PC-9 (cell line): Measurements from ENCODE around the gene BRPF1. TPM values are rescaled to one million over a fixed set of nuclear protein-coding genes. Genes with fewer than 3 reads are reported as not detected.

Experiments
- BruUV-seq: library from RNA; stranded (reverse); fragments of 400-500 nt; replicated peaks from 2 replicates; lab custom pipeline; 2021; lab: Mats Ljungman, UMichigan
- CTCF ChIA-PET: fragments of 300-600 bp; sonication (Branson Sonifier 250); formaldehyde crosslinking; loops from one replicate; lab custom pipeline; 2022; ENCODE audit warnings: antibody characterized with exemption; lab: Charles Lee
- POLR2A ChIA-PET: fragments of 300-600 bp; sonication (Branson Sonifier 250); formaldehyde crosslinking; loops from one replicate; lab custom pipeline; 2022; ENCODE audit warnings: antibody characterized with exemption; ENCODE audit not compliant: unreplicated experiment; lab: Charles Lee
- DNase-seq, 2 experiments: peaks; one replicate each; pipeline versions ENCODE4 v3.0.0 to v3.0.0-alpha.2; 2015 to 2022; ENCODE audit warnings: mixed read lengths in 1 of 2
- H2AFZ ChIP-seq: fragments of 200-600 bp; sonication (generic); 2 replicates; pipeline ENCODE4 v1.8.1; 2017; ENCODE audit warnings: antibody characterized with exemption
- H3F3A ChIP-seq: fragments of 200-600 bp; sonication (generic); 2 replicates; pipeline ENCODE4 v1.8.1; 2017; ENCODE audit warnings: antibody characterized with exemption, mild to moderate bottlenecking, low read depth; ENCODE audit not compliant: insufficient read depth
- H3K27ac ChIP-seq: fragments of 200-600 bp; sonication (generic); 2 replicates; pipeline ENCODE4 v1.6.1; 2016; ENCODE audit warnings: mixed run types
- H3K27me3 ChIP-seq: fragments of 200-600 bp; sonication (generic); 2 replicates; pipeline ENCODE4 v1.6.1; 2016; ENCODE audit warnings: low read depth, mixed run types; ENCODE audit not compliant: insufficient read depth
- H3K36me3 ChIP-seq: fragments of 200-600 bp; sonication (generic); 2 replicates; pipeline ENCODE4 v1.6.1; 2016; ENCODE audit warnings: low read depth, mixed run types
- H3K4me1 ChIP-seq: fragments of 200-600 bp; sonication (generic); replicated peaks from 2 replicates; pipeline ENCODE4 v1.6.1; 2016; ENCODE audit warnings: mixed run types; ENCODE audit not compliant: insufficient read depth
- H3K4me2 ChIP-seq: fragments of 200-600 bp; sonication (generic); 2 replicates; pipeline ENCODE4 v1.6.1; 2017; ENCODE audit warnings: mixed run types
- H3K4me3 ChIP-seq: fragments of 200-600 bp; sonication (generic); 2 replicates; pipeline ENCODE4 v1.6.1; 2016; ENCODE audit warnings: mixed run types
- H3K79me2 ChIP-seq: fragments of 200-600 bp; sonication (generic); 2 replicates; pipeline ENCODE4 v1.6.1; 2017; ENCODE audit warnings: low read depth, mixed run types
- H3K9me2 ChIP-seq: fragments of 200-600 bp; sonication (generic); 2 replicates; pipeline ENCODE4 v1.8.1; 2017; ENCODE audit warnings: mild to moderate bottlenecking; ENCODE audit not compliant: insufficient read depth
- H3K9me3 ChIP-seq: fragments of 200-600 bp; sonication (generic); 2 replicates; pipeline ENCODE4 v1.8.1; 2016; ENCODE audit warnings: low read depth; ENCODE audit not compliant: insufficient read depth
- H4K20me1 ChIP-seq: fragments of 200-600 bp; sonication (generic); 2 replicates; pipeline ENCODE4 v1.8.1; 2017; ENCODE audit not compliant: insufficient read depth
- CTCF ChIP-seq: fragments of 200-600 bp; sonication (generic); conservative IDR thresholded peaks from 2 replicates; pipeline ENCODE4 v1.6.1; 2017; ENCODE audit warnings: mixed run types, antibody characterized with exemption, mild to moderate bottlenecking, moderate library complexity
- EZH2 ChIP-seq: fragments of 200-600 bp; sonication (generic); IDR thresholded peaks from 2 replicates; pipeline ENCODE4 v1.8.0; 2017; ENCODE audit warnings: antibody characterized with exemption, low read depth
- intact Hi-C: fragments of 100-400 bp; cut with micrococcal nuclease; formaldehyde crosslinking; loops from one replicate; pipeline ENCODE4 v1.10.0; 2022; ENCODE audit not compliant: unreplicated experiment
- total RNA-seq: library from RNA; stranded (reverse); gene quantifications from 2 replicates; pipeline ENCODE4 v1.2.3, GENCODE V29; 2021

The BRPF1 gene
- total RNA-seq, 1 experiment from 2014 or later, result 15.9 TPM

- Histone ChIP-seq H3K27me3 (no peaks in the 10 kb centered on the region), H2AFZ (no peak overlapping the region), H3F3A (no peaks in the 10 kb centered on the region), H3K27ac (no peak overlapping the region), H3K4me3 (no peak overlapping the region), H3K4me1 (no peaks in the 10 kb centered on the region), H3K79me2 (no peaks in the 10 kb centered on the region), H3K9me2 (no peaks in the 10 kb centered on the region), H3K4me2 (no peak overlapping the region), H4K20me1 (no peaks in the 10 kb centered on the region), H3K36me3 (peaks cover 8% of the 10 kb centered on the region; the same call in 1 of the 2 replicates), H3K9me3 (no peaks in the 10 kb centered on the region)
- intact Hi-C loops, result no loop called here
- TF ChIP-seq EZH2 (no peak), CTCF (no peak)
- ChIA-PET CTCF (no interaction called here), POLR2A (no interaction called here)
- no TSS peak for BruUV-seq
- DNase-seq, result no peak
Measured at GRCh38 chr3:9695345-9695744, 36.2 kb upstream of the BRPF1 start.

- CTCF ChIA-PET, result no interaction called here
Measured at GRCh38 chr3:9695746-9696145, 35.8 kb upstream of the BRPF1 start.

GRCh38 chr3:9696480-9697220 lies 34.9 kb upstream of the BRPF1 start:
- no peak for DNase-seq
- ChIA-PET CTCF (no interaction called here), POLR2A (no interaction called here)
- Histone ChIP-seq H3K4me1 (no peaks in the 10 kb centered on the region), H3K79me2 (no peaks in the 10 kb centered on the region), H3F3A (no peaks in the 10 kb centered on the region), H2AFZ (no peak overlapping the region), H3K27ac (no peak overlapping the region), H3K9me3 (no peaks in the 10 kb centered on the region), H3K9me2 (no peaks in the 10 kb centered on the region), H3K4me2 (no peak overlapping the region), H4K20me1 (no peaks in the 10 kb centered on the region), H3K27me3 (no peaks in the 10 kb centered on the region), H3K36me3 (peaks cover 8% of the 10 kb centered on the region; the same call in 1 of the 2 replicates), H3K4me3 (no peak overlapping the region)
- no TSS peak for BruUV-seq
- TF ChIP-seq CTCF (no peak), EZH2 (no peak)
- intact Hi-C loops, result no loop called here

More at GRCh38 chr3:9695746-9696145, 35.8 kb upstream of the BRPF1 start:
- H3K27ac ChIP-seq, result no peak overlapping the region
- peaks cover 8% of the 10 kb centered on the region; the same call in 1 of the 2 replicates for H3K36me3 ChIP-seq
- no peak overlapping the region for H3K4me3 ChIP-seq
- H4K20me1 ChIP-seq, result no peaks in the 10 kb centered on the region
- no peak overlapping the region for H2AFZ ChIP-seq
- H3K4me2 ChIP-seq, result no peak overlapping the region
- no peaks in the 10 kb centered on the region for H3K27me3 ChIP-seq
- TF ChIP-seq CTCF, result no peak
- TF ChIP-seq EZH2, result no peak
- H3K9me2 ChIP-seq, result no peaks in the 10 kb centered on the region
- no TSS peak for BruUV-seq
- DNase-seq, result no peak
- no peaks in the 10 kb centered on the region for H3K9me3 ChIP-seq
- intact Hi-C loops, result no loop called here
- no peaks in the 10 kb centered on the region for H3K79me2 ChIP-seq
- no peaks in the 10 kb centered on the region for H3F3A ChIP-seq
- POLR2A ChIA-PET, result no interaction called here
- H3K4me1 ChIP-seq, result no peaks in the 10 kb centered on the region
